ENCODE measurements around the gene TEPSIN. TPM values are rescaled to one million over a fixed set of nuclear protein-coding genes. Genes with fewer than 3 reads are reported as not detected.

Gene TEPSIN
- polyA plus RNA-seq, 1 donor from 2014 or later = 50.0 TPM

DNA sequence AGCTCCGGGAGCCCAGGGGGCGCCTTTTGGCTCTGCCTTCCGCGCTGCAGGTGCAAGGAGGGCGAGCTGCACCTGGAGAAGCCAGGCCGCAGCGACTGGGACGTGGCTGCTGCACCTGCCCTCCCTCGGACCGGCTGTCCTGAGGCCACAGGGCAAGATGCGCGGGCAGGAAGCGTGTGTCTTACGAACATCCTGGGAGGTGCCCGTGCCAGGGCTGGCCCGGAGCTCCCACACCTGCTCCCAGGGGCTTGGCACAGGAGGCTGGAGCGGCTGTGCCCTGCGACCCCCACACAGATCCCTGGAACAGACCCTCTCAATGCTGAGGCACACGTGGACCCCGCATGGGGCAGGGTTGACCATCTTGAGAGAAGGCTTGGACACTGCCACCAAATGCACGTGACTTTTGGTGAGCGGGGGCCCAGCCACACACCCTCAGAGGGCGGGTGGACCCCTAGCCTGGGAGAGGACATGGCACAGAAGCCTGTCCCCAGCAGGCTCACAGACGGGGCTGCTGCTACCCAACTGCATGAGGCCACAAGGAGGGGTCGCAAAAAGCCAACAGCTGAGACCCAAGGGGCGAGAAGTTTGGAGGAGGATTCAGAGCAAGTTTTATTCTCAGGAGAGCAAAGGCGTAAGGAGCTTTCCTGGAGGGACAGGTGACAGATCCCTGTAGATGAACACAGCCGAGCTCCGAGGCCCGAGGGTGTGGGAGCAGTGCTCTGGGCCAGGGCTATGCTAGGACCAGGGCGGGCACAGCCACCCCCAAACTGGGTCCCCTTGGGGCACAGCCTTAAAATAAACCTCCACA is 11.6 kb upstream of the TEPSIN start:
- H3K4me3 ChIP-seq (ENCODE audit: low read length) = no peak overlapping the region
- H3K36me3 ChIP-seq (ENCODE audit: insufficient read depth, low read length) = no peaks in the 10 kb centered on the region
- H2AFZ ChIP-seq (ENCODE audit: low read depth, low read length) = no peak overlapping the region
- no peaks in the 10 kb centered on the region for H3K9me2 ChIP-seq (ENCODE audit: insufficient read depth, low read length)
- TF ChIP-seq CTCF (IDR thresholded peaks at IDR 0.05; ENCODE audit: poor library complexity, severe bottlenecking) (no peak), MXI1 (conservative IDR thresholded peaks at IDR 0.05; ENCODE audit: poor library complexity, severe bottlenecking) (no peak), SMC3 (conservative IDR thresholded peaks at IDR 0.05; ENCODE audit: poor library complexity) (no peak), EZH2 (IDR thresholded peaks at IDR 0.05; ENCODE audit: borderline replicate concordance, insufficient read depth, low read length, poor library complexity, severe bottlenecking) (no peak), RAD21 (conservative IDR thresholded peaks at IDR 0.05) (no peak), TAF1 (IDR thresholded peaks at IDR 0.05; ENCODE audit: low read depth) (no peak), EP300 (conservative IDR thresholded peaks at IDR 0.05; ENCODE audit: poor library complexity, severe bottlenecking) (no peak)
- TF ChIP-seq, protein P1, sequence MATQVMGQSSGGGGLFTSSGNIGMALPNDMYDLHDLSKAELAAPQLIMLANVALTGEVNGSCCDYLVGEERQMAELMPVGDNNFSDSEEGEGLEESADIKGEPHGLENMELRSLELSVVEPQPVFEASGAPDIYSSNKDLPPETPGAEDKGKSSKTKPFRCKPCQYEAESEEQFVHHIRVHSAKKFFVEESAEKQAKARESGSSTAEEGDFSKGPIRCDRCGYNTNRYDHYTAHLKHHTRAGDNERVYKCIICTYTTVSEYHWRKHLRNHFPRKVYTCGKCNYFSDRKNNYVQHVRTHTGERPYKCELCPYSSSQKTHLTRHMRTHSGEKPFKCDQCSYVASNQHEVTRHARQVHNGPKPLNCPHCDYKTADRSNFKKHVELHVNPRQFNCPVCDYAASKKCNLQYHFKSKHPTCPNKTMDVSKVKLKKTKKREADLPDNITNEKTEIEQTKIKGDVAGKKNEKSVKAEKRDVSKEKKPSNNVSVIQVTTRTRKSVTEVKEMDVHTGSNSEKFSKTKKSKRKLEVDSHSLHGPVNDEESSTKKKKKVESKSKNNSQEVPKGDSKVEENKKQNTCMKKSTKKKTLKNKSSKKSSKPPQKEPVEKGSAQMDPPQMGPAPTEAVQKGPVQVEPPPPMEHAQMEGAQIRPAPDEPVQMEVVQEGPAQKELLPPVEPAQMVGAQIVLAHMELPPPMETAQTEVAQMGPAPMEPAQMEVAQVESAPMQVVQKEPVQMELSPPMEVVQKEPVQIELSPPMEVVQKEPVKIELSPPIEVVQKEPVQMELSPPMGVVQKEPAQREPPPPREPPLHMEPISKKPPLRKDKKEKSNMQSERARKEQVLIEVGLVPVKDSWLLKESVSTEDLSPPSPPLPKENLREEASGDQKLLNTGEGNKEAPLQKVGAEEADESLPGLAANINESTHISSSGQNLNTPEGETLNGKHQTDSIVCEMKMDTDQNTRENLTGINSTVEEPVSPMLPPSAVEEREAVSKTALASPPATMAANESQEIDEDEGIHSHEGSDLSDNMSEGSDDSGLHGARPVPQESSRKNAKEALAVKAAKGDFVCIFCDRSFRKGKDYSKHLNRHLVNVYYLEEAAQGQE (IDR thresholded peaks at IDR 0.05; ENCODE audit: borderline replicate concordance) = no peak
- H3K27ac ChIP-seq (ENCODE audit: low read length) = peak overlapping the region; percentile 84
- no peaks in the 10 kb centered on the region for H3K9me3 ChIP-seq (ENCODE audit: low read length)
- peak overlapping the region; percentile 20 for H3K9ac ChIP-seq (ENCODE audit: low read length)
- no peaks in the 10 kb centered on the region for H3K79me2 ChIP-seq (replicated peaks; ENCODE audit: insufficient read depth, low read length)
- H3K4me2 ChIP-seq (ENCODE audit: low read length) = no peak overlapping the region
- no peaks in the 10 kb centered on the region for H4K20me1 ChIP-seq (ENCODE audit: insufficient read depth)
- no peaks in the 10 kb centered on the region for H3F3A ChIP-seq (ENCODE audit: insufficient read depth, low read length, poor library complexity, severe bottlenecking)
- H3K27me3 ChIP-seq (ENCODE audit: insufficient read depth, low read depth, low read length) = no peaks in the 10 kb centered on the region

GRCh38 chr17:81249223-81250040 is 10.6 kb upstream of the TEPSIN start:
- H3K9me3 ChIP-seq (ENCODE audit: low read length) = no peaks in the 10 kb centered on the region
- no peaks in the 10 kb centered on the region for H3F3A ChIP-seq (ENCODE audit: insufficient read depth, low read length, poor library complexity, severe bottlenecking)
- no peak overlapping the region for H3K4me2 ChIP-seq (ENCODE audit: low read length)
- no peaks in the 10 kb centered on the region for H3K36me3 ChIP-seq (ENCODE audit: insufficient read depth, low read length)
- no peak overlapping the region for H2AFZ ChIP-seq (ENCODE audit: low read depth, low read length)
- no peak overlapping the region for H3K27ac ChIP-seq (ENCODE audit: low read length)
- H3K9ac ChIP-seq (ENCODE audit: low read length) = no peak overlapping the region
- H3K79me2 ChIP-seq (replicated peaks; ENCODE audit: insufficient read depth, low read length) = no peaks in the 10 kb centered on the region
- no peaks in the 10 kb centered on the region for H4K20me1 ChIP-seq (ENCODE audit: insufficient read depth)
- H3K4me3 ChIP-seq (ENCODE audit: low read length) = no peak overlapping the region
- no peaks in the 10 kb centered on the region for H3K9me2 ChIP-seq (ENCODE audit: insufficient read depth, low read length)
- H3K27me3 ChIP-seq (ENCODE audit: insufficient read depth, low read depth, low read length) = no peaks in the 10 kb centered on the region
- TF ChIP-seq, protein P1 (IDR thresholded peaks at IDR 0.05; ENCODE audit: borderline replicate concordance) = no peak
- TF ChIP-seq CTCF (IDR thresholded peaks at IDR 0.05; ENCODE audit: poor library complexity, severe bottlenecking) (no peak), POLR2AphosphoS5 (IDR thresholded peaks at IDR 0.05) (no peak)
